GM19324 (cell line): ENCODE measurements around the gene SF3A2.
"Not testable (repeated sequence)": the region's sequence is repeated elsewhere in the genome, so short reads cannot be mapped to it uniquely, and the experiment has no call there.

Experiments
- ATAC-seq: cut with Tn5 transposase; IDR thresholded peaks from one replicate; pipeline ENCODE4 v1.9.1; 2021; ENCODE audit warnings: mild to moderate bottlenecking, moderate library complexity; ENCODE audit not compliant: unreplicated experiment, low FRiP score

Gene SF3A2

GRCh38 chr19:2270423-2271233 is 34.0 kb downstream of the SF3A2 start:
- ATAC-seq: no peak

GRCh38 chr19:2271234-2272103 is 34.8 kb downstream of the SF3A2 start:
- no peak for ATAC-seq

GRCh38 chr19:2273356-2274184 is 36.9 kb downstream of the SF3A2 start:
- no peak for ATAC-seq

- ATAC-seq: no peak
These were observed 37.6 kb downstream of the SF3A2 start for GRCh38 chr19:2274185-2274711.

- ATAC-seq: no peak
These were observed 38.4 kb downstream of the SF3A2 start for GRCh38 chr19:2274931-2275535.

- ATAC-seq: no peak
These were observed 39.2 kb downstream of the SF3A2 start for GRCh38 chr19:2275588-2276428.

- ATAC-seq: no peak
These were observed 39.9 kb downstream of the SF3A2 start for GRCh38 chr19:2276429-2276986.

GRCh38 chr19:2277138-2277537 is 40.5 kb downstream of the SF3A2 start:
- no peak for ATAC-seq

GRCh38 chr19:2278459-2279158 is 42.0 kb downstream of the SF3A2 start:
- ATAC-seq: no peak

- ATAC-seq: no peak
These were observed 44.1 kb downstream of the SF3A2 start for GRCh38 chr19:2280633-2281264.

GRCh38 chr19:2281265-2282061 is 44.8 kb downstream of the SF3A2 start:
- not testable (repeated sequence) for ATAC-seq

GRCh38 chr19:2282062-2282861 is 45.6 kb downstream of the SF3A2 start, which contains the start of gene PEAK3:
PEAK3 (minus strand) TSS chr19:2282175; CDS start chr19:2280931, 1,244 bp downstream.
- no peak for ATAC-seq

GRCh38 chr19:2282862-2283237 is 46.2 kb downstream of the SF3A2 start:
- ATAC-seq: no peak

GRCh38 chr19:2283835-2284507 is 47.3 kb downstream of the SF3A2 start:
- no peak for ATAC-seq

GRCh38 chr19:2286402-2287140 is 49.9 kb downstream of the SF3A2 start:
- ATAC-seq: no peak
